ENCODE data around the gene BEND3. TPM values are rescaled to one million over a fixed set of nuclear protein-coding genes. Genes with fewer than 3 reads are reported as not detected.

The BEND3 gene
- total RNA-seq, 2 donors from 2014 or later = 4.0 TPM

DNA sequence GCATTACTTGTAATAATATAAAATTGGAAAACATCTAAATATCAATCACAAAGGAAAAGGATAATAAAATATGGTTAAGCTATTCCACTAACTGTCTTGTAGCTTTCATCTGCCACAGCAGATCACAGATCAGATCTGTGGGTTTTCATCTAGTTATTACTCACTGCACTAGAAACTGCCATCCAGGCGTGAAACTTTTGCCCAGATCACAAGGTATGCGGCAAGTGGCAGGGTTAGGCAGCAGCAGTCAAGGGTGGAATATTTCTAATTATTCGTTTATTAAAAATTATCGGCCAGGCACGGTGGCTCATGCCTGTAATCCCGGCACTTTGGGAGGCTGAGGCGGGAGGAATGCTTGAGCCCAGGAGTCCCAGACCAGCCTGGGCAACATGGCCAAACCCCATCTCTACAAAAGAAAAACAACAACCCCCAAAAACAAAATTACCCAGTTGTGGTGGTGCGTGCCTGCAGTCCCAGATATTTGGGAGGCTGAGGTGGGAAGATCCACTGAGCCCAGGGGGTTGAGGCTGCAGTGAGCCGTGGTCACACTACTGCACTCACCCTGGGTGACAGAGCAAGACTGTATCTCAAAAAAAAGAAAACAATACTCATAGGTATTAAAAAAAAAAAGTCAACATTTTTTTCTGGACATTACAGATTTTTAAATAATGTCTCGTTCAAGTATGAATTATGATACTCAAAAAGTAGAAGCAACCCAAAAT is 32.1 kb downstream of the BEND3 start:
- Histone ChIP-seq H3K4me1 (replicated peaks) (no peaks in the 10 kb centered on the region), H3K27me3 (replicated peaks; ENCODE audit: insufficient read depth) (no peaks in the 10 kb centered on the region), H3K4me3 (no peak overlapping the region), H3K27ac (no peak overlapping the region), H3K9me3 (no peaks in the 10 kb centered on the region), H3K36me3 (no peaks in the 10 kb centered on the region)
- intact Hi-C loops (cut with DNase I) = no loop called here
- 88% methylated on average over 10 of the region's 10 CpGs for WGBS
- TF ChIP-seq, protein P1, sequence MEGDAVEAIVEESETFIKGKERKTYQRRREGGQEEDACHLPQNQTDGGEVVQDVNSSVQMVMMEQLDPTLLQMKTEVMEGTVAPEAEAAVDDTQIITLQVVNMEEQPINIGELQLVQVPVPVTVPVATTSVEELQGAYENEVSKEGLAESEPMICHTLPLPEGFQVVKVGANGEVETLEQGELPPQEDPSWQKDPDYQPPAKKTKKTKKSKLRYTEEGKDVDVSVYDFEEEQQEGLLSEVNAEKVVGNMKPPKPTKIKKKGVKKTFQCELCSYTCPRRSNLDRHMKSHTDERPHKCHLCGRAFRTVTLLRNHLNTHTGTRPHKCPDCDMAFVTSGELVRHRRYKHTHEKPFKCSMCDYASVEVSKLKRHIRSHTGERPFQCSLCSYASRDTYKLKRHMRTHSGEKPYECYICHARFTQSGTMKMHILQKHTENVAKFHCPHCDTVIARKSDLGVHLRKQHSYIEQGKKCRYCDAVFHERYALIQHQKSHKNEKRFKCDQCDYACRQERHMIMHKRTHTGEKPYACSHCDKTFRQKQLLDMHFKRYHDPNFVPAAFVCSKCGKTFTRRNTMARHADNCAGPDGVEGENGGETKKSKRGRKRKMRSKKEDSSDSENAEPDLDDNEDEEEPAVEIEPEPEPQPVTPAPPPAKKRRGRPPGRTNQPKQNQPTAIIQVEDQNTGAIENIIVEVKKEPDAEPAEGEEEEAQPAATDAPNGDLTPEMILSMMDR (IDR thresholded peaks at IDR 0.05) = no peak
- TF ChIP-seq POLR2A (IDR thresholded peaks at IDR 0.05) = no peak
- no peak for TF ChIP-seq POLR2AphosphoS5 (IDR thresholded peaks at IDR 0.05)
- no peak for DNase-seq (ENCODE audit: low spot score)

DNA sequence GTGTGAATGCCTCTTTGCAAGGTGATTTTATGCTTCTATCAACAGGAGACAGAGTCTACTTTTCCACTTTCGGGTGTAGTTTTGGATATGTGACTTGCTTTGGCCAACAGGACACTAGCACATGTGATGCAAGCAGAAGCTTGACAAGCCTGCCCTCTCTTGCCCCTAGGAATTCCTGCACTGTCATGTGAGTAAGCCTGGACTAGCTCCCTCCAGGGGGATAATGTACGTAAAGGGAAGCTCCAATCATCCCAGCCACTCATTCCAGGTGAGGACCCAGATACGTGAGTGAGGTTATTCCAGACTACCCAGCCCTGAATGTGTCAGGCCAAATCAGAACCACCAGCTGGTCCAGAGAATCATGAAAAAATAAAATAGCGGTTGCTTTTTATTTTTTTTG is 33.3 kb downstream of the BEND3 start:
- no peaks in the 10 kb centered on the region for H3K27me3 ChIP-seq (replicated peaks; ENCODE audit: insufficient read depth)
- DNase-seq (ENCODE audit: low spot score) = no peak
- H3K4me1 ChIP-seq (replicated peaks) = no peaks in the 10 kb centered on the region
- TF ChIP-seq POLR2AphosphoS5 (IDR thresholded peaks at IDR 0.05) (no peak), POLR2A (IDR thresholded peaks at IDR 0.05) (no peak)
- TF ChIP-seq, protein P1 (IDR thresholded peaks at IDR 0.05) = no peak
- H3K36me3 ChIP-seq = no peaks in the 10 kb centered on the region
- H3K9me3 ChIP-seq = no peaks in the 10 kb centered on the region
- no peak overlapping the region for H3K27ac ChIP-seq
- WGBS = 70% methylated on average over 4 of the region's 4 CpGs
- intact Hi-C loops (cut with DNase I) = no loop called here
- no peak overlapping the region for H3K4me3 ChIP-seq

DNA sequence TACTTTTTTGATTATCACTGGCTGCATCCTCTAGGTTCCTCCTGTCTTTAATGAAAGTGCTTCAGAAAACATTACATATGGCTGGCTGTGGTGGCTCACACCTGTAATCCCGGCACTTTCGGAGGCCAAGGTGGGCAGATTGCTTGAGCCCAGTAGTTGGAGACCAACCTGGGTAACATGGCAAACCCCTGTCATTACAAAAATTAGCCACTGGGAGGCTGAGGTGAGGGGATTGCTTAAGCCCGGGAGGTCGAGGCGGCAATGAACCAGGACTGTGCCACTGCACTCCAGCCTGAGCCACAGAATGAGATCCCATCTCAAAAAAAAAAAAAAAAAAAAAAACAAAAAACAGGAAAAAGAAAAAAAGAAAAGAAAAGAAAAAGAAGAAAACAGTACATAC is 35.3 kb downstream of the BEND3 start:
- TF ChIP-seq POLR2A (IDR thresholded peaks at IDR 0.05) (no peak), POLR2AphosphoS5 (IDR thresholded peaks at IDR 0.05) (no peak)
- TF ChIP-seq, protein P1 (IDR thresholded peaks at IDR 0.05) = no peak
- no peak for DNase-seq (ENCODE audit: low spot score)
- Histone ChIP-seq H3K27me3 (replicated peaks; ENCODE audit: insufficient read depth) (no peaks in the 10 kb centered on the region), H3K27ac (no peak overlapping the region), H3K4me3 (no peak overlapping the region), H3K36me3 (no peaks in the 10 kb centered on the region), H3K4me1 (replicated peaks) (no peaks in the 10 kb centered on the region), H3K9me3 (no peaks in the 10 kb centered on the region)
- WGBS = 85% methylated on average over 5 of the region's 5 CpGs
- intact Hi-C loops (cut with DNase I) = no loop called here

DNA sequence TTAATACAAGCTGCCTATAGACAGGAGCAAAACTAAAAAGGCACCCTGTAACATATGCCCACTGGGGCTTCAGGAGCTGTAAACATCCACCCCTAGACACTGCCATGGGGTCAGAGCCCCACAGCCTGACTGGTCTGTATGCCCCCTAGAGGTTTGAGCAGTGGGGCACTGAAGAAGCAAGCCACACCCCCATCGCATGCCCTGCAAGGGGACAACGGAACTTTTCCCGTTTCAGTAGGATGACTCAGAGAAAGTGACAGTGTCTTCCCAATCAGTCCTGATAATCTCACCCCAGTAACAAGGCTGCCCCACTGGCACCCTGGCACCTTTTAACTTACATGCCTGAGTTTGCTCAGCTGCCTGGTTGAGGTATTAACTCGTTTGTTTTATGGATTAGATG is 35.9 kb downstream of the BEND3 start:
- TF ChIP-seq POLR2A (IDR thresholded peaks at IDR 0.05) (no peak), POLR2AphosphoS5 (IDR thresholded peaks at IDR 0.05) (no peak)
- TF ChIP-seq, protein P1 (IDR thresholded peaks at IDR 0.05) = no peak
- no peaks in the 10 kb centered on the region for H3K4me1 ChIP-seq (replicated peaks)
- no peak overlapping the region for H3K27ac ChIP-seq
- no peaks in the 10 kb centered on the region for H3K36me3 ChIP-seq
- intact Hi-C loops (cut with DNase I) = no loop called here
- no peaks in the 10 kb centered on the region for H3K27me3 ChIP-seq (replicated peaks; ENCODE audit: insufficient read depth)
- DNase-seq (ENCODE audit: low spot score) = no peak
- no peaks in the 10 kb centered on the region for H3K9me3 ChIP-seq
- H3K4me3 ChIP-seq = no peak overlapping the region
- WGBS = 48% methylated on average over 4 of the region's 4 CpGs

DNA sequence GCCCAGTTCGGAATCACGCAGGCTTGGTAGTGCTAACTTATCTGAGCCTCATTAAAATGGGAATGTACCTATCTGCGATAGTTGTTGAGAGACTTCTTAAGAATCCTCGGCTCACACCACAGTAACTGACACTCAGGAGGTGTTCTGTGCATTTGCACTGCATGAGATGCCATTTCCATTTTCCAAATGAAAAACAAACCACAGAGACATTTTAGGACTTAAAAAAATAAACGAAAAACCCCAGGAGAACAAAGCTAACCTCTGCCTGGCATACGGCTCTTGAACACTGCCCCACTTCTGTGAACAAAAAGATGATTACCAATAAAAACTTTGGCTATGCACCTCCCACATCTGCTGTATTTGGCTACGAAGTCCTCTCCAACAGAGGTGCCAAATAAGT is 37.6 kb downstream of the BEND3 start:
- H3K36me3 ChIP-seq = no peaks in the 10 kb centered on the region
- WGBS = 60% methylated on average over 7 of the region's 7 CpGs
- H3K4me3 ChIP-seq = no peak overlapping the region
- no peaks in the 10 kb centered on the region for H3K4me1 ChIP-seq (replicated peaks)
- no peak for DNase-seq (ENCODE audit: low spot score)
- TF ChIP-seq POLR2AphosphoS5 (IDR thresholded peaks at IDR 0.05) = no peak
- no peak for TF ChIP-seq POLR2A (IDR thresholded peaks at IDR 0.05)
- TF ChIP-seq, protein P1 (IDR thresholded peaks at IDR 0.05) = no peak
- intact Hi-C loops (cut with DNase I) = no loop called here
- no peaks in the 10 kb centered on the region for H3K9me3 ChIP-seq
- no peaks in the 10 kb centered on the region for H3K27me3 ChIP-seq (replicated peaks; ENCODE audit: insufficient read depth)
- no peak overlapping the region for H3K27ac ChIP-seq
